ENCODE results near the gene PPA1.

- TF ChIP-seq EZH2 (IDR thresholded peaks at IDR 0.05) (no peak), POLR2AphosphoS5 (IDR thresholded peaks at IDR 0.05; ENCODE audit: borderline replicate concordance, low read depth, low read length) (no peak)
Observed at GRCh38 chr10:70281609-70282008, 48.4 kb upstream of the PPA1 start.
